Esophagus squamous epithelium (tissue), 5 donors: ENCODE results near the gene MCEE. TPM values are rescaled to one million over a fixed set of nuclear protein-coding genes. Genes with fewer than 3 reads are reported as not detected.
"Not testable (repeated sequence)": the region's sequence is repeated elsewhere in the genome, so short reads cannot be mapped to it uniquely, and the experiment has no call there.

Experiments used
- DNase-seq: peaks from one replicate; lab custom pipeline; 2025; lab: John Stamatoyannopoulos, UW
- H3K27ac ChIP-seq, 4 donors: fragments of 200-600 bp; sonication (generic); one replicate each; pipeline ENCODE4 v1.5.1; 2016 to 2019; ENCODE audit warnings: mild to moderate bottlenecking in 1 of 4
- H3K27me3 ChIP-seq, 4 donors: fragments of 200-600 bp; sonication (generic); 1 replicate in 3 of 4; 2 replicates in 1 of 4; pipeline versions ENCODE4 v1.5.1 to v1.6.0; 2017 to 2021; ENCODE audit warnings: antibody characterized with exemption in 1 of 4
- H3K36me3 ChIP-seq, 3 donors: fragments of 200-600 bp; sonication (generic); one replicate each; pipeline ENCODE4 v1.5.1; 2016 to 2019
- H3K4me1 ChIP-seq, 3 donors: fragments of 200-600 bp; sonication (generic); one replicate each; pipeline ENCODE4 v1.5.1; 2017 to 2019
- H3K4me3 ChIP-seq, 4 donors: fragments of 200-600 bp; sonication (generic); 1 replicate in 3 of 4; 2 replicates in 1 of 4; pipeline ENCODE4 v1.5.1; 2016 to 2019; ENCODE audit warnings: mild to moderate bottlenecking in 2 of 4, moderate library complexity in 1 of 4
- H3K9me3 ChIP-seq, 3 donors: fragments of 200-600 bp; sonication (generic); one replicate each; pipeline ENCODE4 v1.5.1; 2016 to 2019
- CTCF ChIP-seq, 6 experiments: fragments of 450-650 bp in 4 of 6; fragments of 200-600 bp in 2 of 6; sonication (generic) in 2 of 6; IDR thresholded peaks; one replicate each; pipeline ENCODE4 v1.5.1; 2016 to 2019; ENCODE audit warnings: antibody characterized with exemption in 6 of 6, mild to moderate bottlenecking in 4 of 6, moderate library complexity in 4 of 6
- POLR2A ChIP-seq, 4 donors: fragments of 450-650 bp; IDR thresholded peaks; one replicate each; pipeline ENCODE4 v1.6.1; 2017; ENCODE audit warnings: antibody characterized with exemption in 4 of 4, mild to moderate bottlenecking in 4 of 4, moderate library complexity in 3 of 4
- WGBS, 2 donors: methylation state at CpG; one replicate each; pipeline ENCODE4 v1.1.5; 2018; 5-methylcytosine and 5-hydroxymethylcytosine counted together
- intact Hi-C: fragments of 100-400 bp; cut with DNase I; formaldehyde crosslinking; loops from one replicate; pipeline ENCODE4 v1.15.0; 2022
- total RNA-seq, 4 donors: library from RNA; depleted of rRNA; stranded (reverse); fragments of >200 nt; gene quantifications; one replicate each; pipeline ENCODE4 v1.1.0, GENCODE V29; 2016
- donor health status: DM: yes; HTN: yes; CAD: no.

The MCEE gene
- 10 to 100 TPM; 18.9 to 26.5 (median 21.6) TPM for total RNA-seq

- DNase-seq, result peak; percentile 64
- Histone ChIP-seq H3K4me3 (peak within 1 kb of the TSS; percentile 77 to 97 (median 80)), H3K36me3 (peaks cover 0 to 27% (median 7%) of the 10 kb centered on the region in 3 donors), H3K27ac (peak within 1 kb of the TSS; percentile 92 to 99 (median 97)), H3K27me3 (no peaks in the 10 kb centered on the region), H3K9me3 (no peaks in the 10 kb centered on the region), H3K4me1 (peaks cover 13 to 53% (median 26%) of the 10 kb centered on the region in 3 donors)
- WGBS, 2 donors, result 0% methylated on average over 32 to 35 of the region's 67 CpGs
- intact Hi-C loops, result no loop called here
- peak in 2 of 4 donors; percentile 46 to 75 for TF ChIP-seq POLR2A (IDR thresholded peaks at IDR 0.05)
- TF ChIP-seq CTCF (IDR thresholded peaks at IDR 0.05), result no peak
These were observed at the start of gene MCEE, which contains the start of gene MPHOSPH10 for GRCh38 chr2:71130152-71130904. TSS of gene MCEE (minus strand) at chr2:71130229. CDS start at chr2:71130219, 10 bp downstream. TSS of gene MPHOSPH10 (plus strand) at chr2:71130634. CDS start at chr2:71130666, 32 bp downstream.

- H3K4me3 ChIP-seq, H3K27me3 ChIP-seq, DNase-seq, intact Hi-C loops, H3K4me1 ChIP-seq, H3K9me3 ChIP-seq, H3K27ac ChIP-seq, H3K36me3 ChIP-seq: not testable (repeated sequence)
- 72 to 87% methylated on average over 8 of the region's 8 CpGs for WGBS, 2 donors
These were observed 48.8 kb upstream of the MCEE start for GRCh38 chr2:71178836-71179235.

- intact Hi-C loops, result no loop called here
- WGBS, 2 donors, result 41 to 55% methylated on average over 3 of the region's 3 CpGs
- Histone ChIP-seq H3K27me3 (peaks cover 0 to 6% (median 0%) of the 10 kb centered on the region in 4 donors), H3K9me3 (no peaks in the 10 kb centered on the region), H3K4me1 (no peaks in the 10 kb centered on the region), H3K4me3 (no peak overlapping the region), H3K36me3 (no peaks in the 10 kb centered on the region), H3K27ac (no peak overlapping the region)
- no peak for DNase-seq
- TF ChIP-seq POLR2A (IDR thresholded peaks at IDR 0.05) (no peak), CTCF (IDR thresholded peaks at IDR 0.05) (no peak)
These were observed 44.2 kb upstream of the MCEE start for GRCh38 chr2:71174207-71174606.

GRCh38 chr2:71173096-71173495 is 43.1 kb upstream of the MCEE start:
- intact Hi-C loops, result no loop called here
- WGBS, 2 donors, result 56 to 88% methylated on average over 1 of the region's 1 CpG
- H3K36me3 ChIP-seq, result no peaks in the 10 kb centered on the region
- H3K27ac ChIP-seq, result no peak overlapping the region
- no peak for DNase-seq
- no peak for TF ChIP-seq POLR2A (IDR thresholded peaks at IDR 0.05)
- no peak for TF ChIP-seq CTCF (IDR thresholded peaks at IDR 0.05)
- H3K4me3 ChIP-seq, result no peak overlapping the region
- H3K9me3 ChIP-seq, result no peaks in the 10 kb centered on the region
- H3K27me3 ChIP-seq, result peaks cover 0 to 6% (median 0%) of the 10 kb centered on the region in 4 donors
- no peaks in the 10 kb centered on the region for H3K4me1 ChIP-seq

GRCh38 chr2:71166812-71167211 is 36.8 kb upstream of the MCEE start:
- no peak for DNase-seq
- Histone ChIP-seq H3K9me3 (no peaks in the 10 kb centered on the region), H3K4me1 (no peaks in the 10 kb centered on the region), H3K4me3 (no peak overlapping the region), H3K27ac (no peak overlapping the region), H3K36me3 (no peaks in the 10 kb centered on the region), H3K27me3 (no peaks in the 10 kb centered on the region)
- TF ChIP-seq CTCF (IDR thresholded peaks at IDR 0.05) (no peak), POLR2A (IDR thresholded peaks at IDR 0.05) (no peak)
- intact Hi-C loops, result no loop called here
- 22% methylated on average over 1 of the region's 3 CpGs; no CpG with 5 or more reads in 1 of the 2 donors for WGBS, 2 donors
